HCT116 (cell line): ENCODE results near the gene TMC6. TPM values are rescaled to one million over a fixed set of nuclear protein-coding genes. Genes with fewer than 3 reads are reported as not detected.

Source experiments
- ATAC-seq: fragments of 200-7000 bp; cut with Tn5 transposase; 2 replicates; pipeline ENCODE4 v1.9.1; 2020; ENCODE audit warnings: mild to moderate bottlenecking, moderate library complexity
- BruUV-seq: library from RNA; stranded (reverse); fragments of 400-500 nt; replicated peaks from 2 replicates; lab custom pipeline; 2021; lab: Mats Ljungman, UMichigan
- CTCF ChIA-PET: fragments of 300-600 bp; sonication (Branson Sonifier 250); formaldehyde crosslinking; loops from one replicate; lab custom pipeline; 2021; ENCODE audit warnings: antibody characterized with exemption; lab: Charles Lee
- POLR2A ChIA-PET: fragments of 300-600, 350-600 bp; sonication (Branson Sonifier 250); formaldehyde crosslinking; loops from one replicate; lab custom pipeline; 2021; ENCODE audit warnings: antibody characterized with exemption; lab: Charles Lee
- RAD21 ChIA-PET, 2 experiments: fragments of 300-600 bp; sonication (Branson Sonifier 250); formaldehyde crosslinking; loops; one replicate each; lab custom pipeline; 2023; ENCODE audit warnings: low total read pairs in 2 of 2; ENCODE audit not compliant: uncharacterized antibody in 2 of 2, unreplicated experiment in 2 of 2, low non-redundant PET in 1 of 2; lab: Charles Lee
- DNase-seq: peaks from one replicate; pipeline ENCODE4 v3.0.0-alpha.2; 2010; ENCODE audit warnings: low read depth, low spot score
- H2AFZ ChIP-seq: fragments of 200-600 bp; shearing (Covaris generic), sonication (generic); 2 replicates; pipeline ENCODE4 v1.6.1; 2017; ENCODE audit warnings: low read depth, mixed run types, mixed read lengths, antibody characterized with exemption, low read length; ENCODE audit not compliant: poor library complexity, severe bottlenecking
- H3K27ac ChIP-seq: 2 replicates; pipeline ENCODE4 v1.5.1; 2012; ENCODE audit warnings: low read depth, low read length
- H3K27me3 ChIP-seq: fragments of 200-600 bp; sonication (generic); 2 replicates; pipeline ENCODE4 v1.6.1; 2016; ENCODE audit warnings: mixed run types, low read length, mixed read lengths; ENCODE audit not compliant: insufficient read depth
- H3K36me3 ChIP-seq, 2 experiments: fragments of 200-500 bp in 1 of 2; fragments of 200-600 bp in 1 of 2; sonication (Bioruptor generic) in 1 of 2; sonication (generic) in 1 of 2; 2 replicates each; pipeline versions ENCODE4 v1.5.1 to v1.6.1; 2014 to 2016; ENCODE audit warnings: low read length in 2 of 2, inconsistent platforms in 1 of 2, mixed read lengths in 1 of 2, mixed run types in 1 of 2; ENCODE audit not compliant: insufficient read depth in 2 of 2, control insufficient read depth in 1 of 2
- H3K4me1 ChIP-seq, 2 experiments: fragments of 200-600 bp in 1 of 2; sonication (generic) in 1 of 2; 2 replicates each; pipeline versions ENCODE4 v1.5.1 to v1.6.1; 2012 to 2017; ENCODE audit warnings: low read length in 2 of 2, inconsistent platforms in 1 of 2, mild to moderate bottlenecking in 1 of 2, mixed read lengths in 1 of 2, mixed run types in 1 of 2, moderate library complexity in 1 of 2; ENCODE audit not compliant: insufficient read depth in 2 of 2, control insufficient read depth in 1 of 2
- H3K4me2 ChIP-seq: fragments of 200-600 bp; sonication (generic); 2 replicates; pipeline ENCODE4 v1.6.1; 2017; ENCODE audit warnings: mixed run types, low read length, mixed read lengths
- H3K4me3 ChIP-seq, 2 experiments: fragments of 200-600 bp in 1 of 2; sonication (generic) in 1 of 2; replicated peaks in 1 of 2; 2 replicates each; pipeline ENCODE4 v1.5.1; 2011 to 2016; ENCODE audit warnings: low read length in 2 of 2, control low read depth in 1 of 2, low read depth in 1 of 2, mild to moderate bottlenecking in 1 of 2, mixed read lengths in 1 of 2, mixed run types in 1 of 2
- H3K79me2 ChIP-seq: fragments of 200-600 bp; sonication (generic); 2 replicates; pipeline ENCODE4 v1.6.1; 2017; ENCODE audit warnings: mild to moderate bottlenecking, mixed run types, low read length, moderate library complexity, mixed read lengths; ENCODE audit not compliant: insufficient read depth
- H3K9ac ChIP-seq: fragments of 200-600 bp; sonication (generic); 2 replicates; pipeline ENCODE4 v1.6.1; 2016; ENCODE audit warnings: low read length, mixed read lengths
- H3K9me2 ChIP-seq: fragments of 200-600 bp; sonication (generic), shearing (Covaris generic); 2 replicates; pipeline ENCODE4 v1.6.1; 2017; ENCODE audit warnings: mixed run types, mild to moderate bottlenecking, moderate library complexity; ENCODE audit not compliant: insufficient read depth
- H3K9me3 ChIP-seq, 2 experiments: fragments of 200-500 bp in 1 of 2; fragments of 200-600 bp in 1 of 2; sonication (Bioruptor generic) in 1 of 2; sonication (generic) in 1 of 2; 2 replicates each; pipeline ENCODE4 v1.6.1; 2014 to 2017; ENCODE audit warnings: low read length in 2 of 2, mixed read lengths in 2 of 2, inconsistent platforms in 1 of 2, low read depth in 1 of 2, mild to moderate bottlenecking in 1 of 2, mixed run types in 1 of 2, moderate library complexity in 1 of 2; ENCODE audit not compliant: control insufficient read depth in 1 of 2, insufficient read depth in 1 of 2
- H4K20me1 ChIP-seq: fragments of 200-600 bp; sonication (generic), shearing (Covaris generic); 2 replicates; pipeline ENCODE4 v1.6.1; 2017; ENCODE audit warnings: mixed run types, mild to moderate bottlenecking, moderate library complexity; ENCODE audit not compliant: insufficient read depth
- CBX3 ChIP-seq: IDR thresholded peaks from 2 replicates; pipeline ENCODE4 v1.6.1; 2012; ENCODE audit warnings: low read depth
- CEBPB ChIP-seq: IDR thresholded peaks from 2 replicates; pipeline ENCODE4 v1.6.1; 2012; ENCODE audit warnings: low read depth
- CTCF ChIP-seq, 3 experiments: fragments of 200-600 bp in 1 of 3; sonication (generic) in 1 of 3; IDR thresholded peaks in 2 of 3; conservative IDR thresholded peaks in 1 of 3; 2 replicates each; pipeline ENCODE4 v1.5.1; 2012 to 2017; ENCODE audit warnings: low read depth in 2 of 3, low read length in 2 of 3, antibody characterized with exemption in 1 of 3, borderline replicate concordance in 1 of 3, control low read depth in 1 of 3, mild to moderate bottlenecking in 1 of 3, mixed read lengths in 1 of 3, mixed run types in 1 of 3, moderate library complexity in 1 of 3; ENCODE audit not compliant: insufficient read depth in 1 of 3
- ELF1 ChIP-seq: IDR thresholded peaks from 2 replicates; pipeline ENCODE4 v1.6.1; 2012; ENCODE audit warnings: low read depth, borderline replicate concordance
- EZH2 ChIP-seq: fragments of 200-600 bp; sonication (generic); IDR thresholded peaks from 2 replicates; pipeline ENCODE4 v1.6.1; 2017; ENCODE audit warnings: antibody characterized with exemption, mixed run types
- EZH2phosphoT487 ChIP-seq: fragments of 200-600 bp; IDR thresholded peaks from 2 replicates; pipeline ENCODE4 v1.6.1; 2018; ENCODE audit warnings: antibody characterized with exemption, borderline replicate concordance
- FOSL1 ChIP-seq: IDR thresholded peaks from 2 replicates; pipeline ENCODE4 v1.6.1; 2012; ENCODE audit warnings: low read depth
- JUND ChIP-seq: IDR thresholded peaks from 2 replicates; pipeline ENCODE4 v1.6.1; 2012
- MAX ChIP-seq: IDR thresholded peaks from 2 replicates; pipeline ENCODE4 v1.6.1; 2012
- POLR2A ChIP-seq: IDR thresholded peaks from 2 replicates; pipeline ENCODE4 v1.7.0; 2011; ENCODE audit warnings: borderline replicate concordance; ENCODE audit not compliant: insufficient read depth, insufficient read length; ENCODE audit errors: extremely low read depth
- POLR2AphosphoS5 ChIP-seq: IDR thresholded peaks from 2 replicates; pipeline ENCODE4 v1.6.1; 2011; ENCODE audit warnings: mild to moderate bottlenecking, low read depth, low read length, moderate library complexity
- RAD21 ChIP-seq: IDR thresholded peaks from 2 replicates; pipeline ENCODE4 v1.6.1; 2012; ENCODE audit warnings: low read depth, mild to moderate bottlenecking
- SIN3A ChIP-seq: IDR thresholded peaks from 2 replicates; pipeline ENCODE4 v1.6.1; 2012; ENCODE audit warnings: low read depth
- SP1 ChIP-seq: IDR thresholded peaks from 2 replicates; pipeline ENCODE4 v1.6.1; 2012; ENCODE audit warnings: low read depth
- SRF ChIP-seq: IDR thresholded peaks from 2 replicates; pipeline ENCODE4 v1.6.1; 2012; ENCODE audit warnings: low read depth
- TCF7L2 ChIP-seq: IDR thresholded peaks from 2 replicates; pipeline ENCODE4 v1.7.0; 2011; ENCODE audit warnings: borderline replicate concordance, inconsistent platforms; ENCODE audit not compliant: insufficient read depth, insufficient read length; ENCODE audit errors: extremely low read depth
- ZNF274 ChIP-seq: fragments of 200-500 bp; sonication (Bioruptor generic); IDR thresholded peaks from 2 replicates; pipeline ENCODE4 v1.6.1; 2014; ENCODE audit warnings: mild to moderate bottlenecking, low read depth, low read length, inconsistent platforms
- intact Hi-C: fragments of 100-400 bp; cut with micrococcal nuclease; formaldehyde crosslinking; loops from 2 replicates; pipeline ENCODE4 v1.10.0; 2022
- total RNA-seq: library from RNA; stranded (reverse); gene quantifications from one replicate; pipeline ENCODE4 v1.2.1, GENCODE V29; 2021; ENCODE audit not compliant: unreplicated experiment
- TF ChIP-seq, protein P1 (sequence below): IDR thresholded peaks from 2 replicates; pipeline ENCODE4 v1.6.1; 2012

Gene TMC6
- total RNA-seq, 1 experiment from 2014 or later = 142 TPM

GRCh38 chr17:78148286-78149016 lies 19.9 kb upstream of the TMC6 start:
- no peaks in the 10 kb centered on the region for H3K79me2 ChIP-seq
- H3K4me1 ChIP-seq = peaks cover 28 to 37% of the 10 kb centered on the region in 2 experiments
- no TSS peak for BruUV-seq
- intact Hi-C loops = no loop called here
- H3K9ac ChIP-seq = no peak overlapping the region
- H3K9me2 ChIP-seq = no peaks in the 10 kb centered on the region
- DNase-seq = no peak
- TF ChIP-seq TCF7L2 (no peak), EZH2 (no peak)
- ChIA-PET RAD21 (no interaction called here), POLR2A (interaction anchor here (1.4 kb wide), 1 partner anchor 8 kb away, joined by 6 read pairs; no protein-coding TSS in a partner anchor), CTCF (interaction anchor here (1.0 kb wide), 1 partner anchor 39 kb away, joined by 4 read pairs; the partner anchor contains the start of genes AFMID and TK1)
- H4K20me1 ChIP-seq = no peaks in the 10 kb centered on the region
- no peak overlapping the region for H2AFZ ChIP-seq
- no peak overlapping the region for H3K4me2 ChIP-seq
- no peak for ATAC-seq
- no peaks in the 10 kb centered on the region for H3K9me3 ChIP-seq
- H3K27me3 ChIP-seq = no peaks in the 10 kb centered on the region
- H3K4me3 ChIP-seq = no peak overlapping the region
- no peaks in the 10 kb centered on the region for H3K36me3 ChIP-seq
- H3K27ac ChIP-seq = no peak overlapping the region

DNA sequence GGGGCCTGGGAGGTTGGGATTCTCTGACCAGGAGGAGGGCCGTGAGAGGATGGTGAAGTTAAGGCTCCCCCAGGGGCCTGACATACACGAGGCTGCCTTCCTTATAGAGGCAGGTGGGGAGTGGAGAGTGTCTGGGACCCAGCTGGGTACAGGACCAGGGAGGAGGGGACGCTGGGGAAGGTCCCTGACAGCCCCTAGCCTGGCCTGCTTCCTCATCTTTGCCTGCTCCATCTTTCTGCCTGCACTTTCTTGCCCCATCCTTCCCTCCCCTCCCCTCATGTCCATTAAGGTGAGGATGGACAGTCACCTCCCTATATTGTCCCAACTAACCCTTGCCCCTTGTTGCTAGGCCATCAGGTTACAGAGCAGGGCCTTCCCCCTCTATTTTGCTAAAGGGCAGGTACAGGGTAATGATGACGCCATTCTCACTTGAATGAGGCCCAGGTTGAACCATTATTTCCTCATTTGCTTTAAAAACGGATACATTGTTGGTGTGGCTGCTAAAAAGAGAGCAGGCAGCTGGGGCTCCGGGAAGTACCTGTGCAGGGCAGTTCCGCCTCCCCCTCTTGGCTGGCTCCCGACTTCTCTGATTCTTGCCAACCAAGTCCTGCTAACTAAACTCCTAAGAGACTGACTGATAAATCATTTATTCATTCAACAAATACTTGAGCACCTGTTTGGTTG lies 18.9 kb upstream of the TMC6 start:
- ATAC-seq (no peak), DNase-seq (no peak)
- H3K27me3 ChIP-seq = no peaks in the 10 kb centered on the region
- CTCF ChIA-PET = interaction anchor here (1.0 kb wide), 1 partner anchor 40 kb away, joined by 4 read pairs; the partner anchor contains the start of genes AFMID and TK1
- H3K9me3 ChIP-seq = no peaks in the 10 kb centered on the region
- RAD21 ChIA-PET = no interaction called here
- no peaks in the 10 kb centered on the region for H3K79me2 ChIP-seq
- no peak overlapping the region for H2AFZ ChIP-seq
- no peak overlapping the region for H3K4me2 ChIP-seq
- BruUV-seq = no TSS peak
- POLR2A ChIA-PET = no interaction called here
- no peak overlapping the region for H3K27ac ChIP-seq
- peaks cover 32 to 45% of the 10 kb centered on the region in 2 experiments for H3K4me1 ChIP-seq
- TF ChIP-seq, protein P1, sequence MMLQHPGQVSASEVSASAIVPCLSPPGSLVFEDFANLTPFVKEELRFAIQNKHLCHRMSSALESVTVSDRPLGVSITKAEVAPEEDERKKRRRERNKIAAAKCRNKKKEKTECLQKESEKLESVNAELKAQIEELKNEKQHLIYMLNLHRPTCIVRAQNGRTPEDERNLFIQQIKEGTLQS = no peak
- TF ChIP-seq POLR2AphosphoS5 (no peak), SP1 (no peak), SIN3A (no peak), SRF (no peak), RAD21 (no peak), EZH2 (no peak), FOSL1 (no peak), CEBPB (no peak), JUND (no peak), MAX (no peak), CBX3 (no peak), EZH2phosphoT487 (no peak), ELF1 (no peak), TCF7L2 (no peak), CTCF (IDR thresholded peaks at IDR 0.05 in 2 of 3, conservative IDR thresholded peaks at IDR 0.05 in 1 of 3; ENCODE audit: borderline replicate concordance in 1 of 3, insufficient read depth in 1 of 3, low read depth in 2 of 3, low read length in 2 of 3) (no peak), POLR2A (no peak), ZNF274 (no peak)
- TF ChIP-seq, all 23 proteins: peak for 0
- Histone ChIP-seq H4K20me1 (no peaks in the 10 kb centered on the region), H3K4me3 (no peak overlapping the region), H3K36me3 (no peaks in the 10 kb centered on the region), H3K9ac (no peak overlapping the region), H3K9me2 (no peaks in the 10 kb centered on the region)
- intact Hi-C loops = no loop called here
